GM19025 (cell line): Measurements from ENCODE around the gene CACNA1C.
"Not testable (repeated sequence)": the region's sequence is repeated elsewhere in the genome, so short reads cannot be mapped to it uniquely, and the experiment has no call there.

Source experiments
- ATAC-seq: cut with Tn5 transposase; IDR thresholded peaks from one replicate; pipeline ENCODE4 v1.9.1; 2021; ENCODE audit warnings: mild to moderate bottlenecking, low read depth, moderate library complexity; ENCODE audit not compliant: unreplicated experiment

CACNA1C gene

DNA sequence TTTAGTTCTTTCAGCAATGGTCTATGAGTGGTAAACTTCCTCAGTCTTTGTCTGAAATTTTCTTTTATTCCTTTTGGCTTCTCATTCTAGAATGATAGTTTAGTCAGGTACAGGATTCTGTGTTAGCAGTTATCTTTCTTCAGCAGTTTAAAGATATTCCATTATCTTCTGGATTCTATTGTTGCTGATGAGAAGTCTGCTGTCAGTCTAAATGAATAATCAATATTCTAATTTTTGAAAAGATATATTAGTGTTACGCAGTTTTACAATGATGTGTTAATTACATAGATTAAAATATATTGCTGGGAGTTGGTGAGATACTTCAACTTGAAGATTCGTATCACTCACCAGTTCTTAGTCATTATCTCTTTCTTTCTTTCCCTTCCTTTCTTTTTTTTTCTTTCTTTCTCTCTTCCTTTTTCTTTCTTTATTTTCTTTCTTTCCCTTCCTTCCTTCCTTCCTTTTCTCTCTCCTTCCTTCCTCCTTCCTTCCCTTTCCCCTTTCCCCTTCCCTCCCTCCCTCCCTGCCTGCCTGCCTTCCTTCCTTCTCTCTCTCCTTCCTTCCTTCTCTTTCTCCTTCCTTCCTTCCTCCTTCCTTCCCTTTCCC, 17.8 kb downstream of the CACNA1C start:
- ATAC-seq: no peak

GRCh38 chr12:2074792-2075191, 22.0 kb downstream of the CACNA1C start:
- ATAC-seq: no peak

- ATAC-seq: no peak
Measured at GRCh38 chr12:2075508-2076195, 22.9 kb downstream of the CACNA1C start.

GRCh38 chr12:2076196-2076570, 23.4 kb downstream of the CACNA1C start:
- no peak for ATAC-seq

GRCh38 chr12:2076728-2077127, 23.9 kb downstream of the CACNA1C start:
- ATAC-seq: no peak

- no peak for ATAC-seq
Measured at GRCh38 chr12:2080604-2081003, 27.8 kb downstream of the CACNA1C start.

DNA sequence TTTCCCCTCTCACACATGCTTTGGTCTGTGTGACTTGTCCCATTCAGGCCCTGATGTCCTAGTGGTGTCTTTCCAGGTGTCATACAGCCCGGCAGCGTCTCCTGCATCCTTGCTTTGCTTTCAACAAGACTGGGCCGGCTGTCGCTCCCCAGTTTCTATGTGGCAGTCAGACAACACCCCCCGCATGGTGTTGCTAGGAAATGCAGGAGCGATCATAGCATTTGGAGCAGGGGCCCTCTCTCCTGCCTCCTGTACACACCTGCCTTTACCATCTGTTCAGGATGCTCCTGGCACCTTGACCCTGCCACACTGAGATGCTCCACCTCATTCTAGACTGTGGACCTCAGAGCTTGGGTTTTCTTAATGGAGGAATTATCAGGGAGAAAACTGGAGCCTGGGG, 29.5 kb downstream of the CACNA1C start:
- ATAC-seq: no peak

GRCh38 chr12:2083008-2083407, 30.2 kb downstream of the CACNA1C start:
- no peak for ATAC-seq

- ATAC-seq: no peak
Measured at GRCh38 chr12:2083561-2083960, 30.8 kb downstream of the CACNA1C start.

- no peak for ATAC-seq
Measured at GRCh38 chr12:2084553-2085296, 31.9 kb downstream of the CACNA1C start.

DNA sequence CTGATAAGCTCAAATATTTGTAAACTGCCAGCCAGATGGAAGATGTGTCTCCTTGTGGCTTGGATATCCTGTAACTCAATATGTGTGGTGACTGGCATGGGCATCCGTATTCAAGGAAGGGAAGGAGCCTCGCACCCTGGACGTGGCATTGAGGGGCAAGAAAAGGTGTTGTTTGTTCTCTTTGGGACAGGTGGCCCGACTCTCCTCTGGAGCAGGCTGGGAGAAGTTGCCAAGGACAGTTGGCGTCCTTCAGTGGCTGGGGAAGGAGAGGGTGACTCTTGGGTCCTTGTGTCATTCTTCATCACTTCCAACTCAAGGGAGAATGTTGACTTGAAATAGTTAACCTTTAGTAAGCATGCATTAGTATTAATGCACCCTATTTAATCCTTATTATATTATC, 39.6 kb downstream of the CACNA1C start:
- ATAC-seq: no peak

- no peak for ATAC-seq
Measured at GRCh38 chr12:2092890-2093289, 40.1 kb downstream of the CACNA1C start.

DNA sequence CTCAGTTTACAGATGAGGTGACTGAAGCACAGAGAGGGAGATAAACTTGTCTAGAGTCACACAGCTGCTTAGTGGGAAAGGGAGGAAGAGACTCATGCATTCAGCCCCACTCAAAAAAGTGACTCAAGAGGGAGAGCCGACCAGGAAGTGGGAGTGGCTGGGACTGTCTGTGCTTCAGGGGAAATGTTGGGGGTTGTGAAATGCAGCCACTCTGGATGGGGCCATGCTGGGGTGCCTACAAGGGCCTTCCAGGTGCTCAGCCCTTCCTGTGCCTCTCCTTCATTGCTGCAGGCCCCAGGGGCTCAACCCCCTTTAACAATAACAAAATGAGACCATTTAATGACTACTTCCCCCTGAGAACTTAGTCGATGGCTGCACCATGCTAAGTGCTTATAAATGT, 41.8 kb downstream of the CACNA1C start:
- no peak for ATAC-seq

- ATAC-seq: no peak
Measured at GRCh38 chr12:2095878-2096277, 43.1 kb downstream of the CACNA1C start.

GRCh38 chr12:2097617-2098016, 44.8 kb downstream of the CACNA1C start:
- ATAC-seq: no peak

GRCh38 chr12:2098852-2099251, 46.1 kb downstream of the CACNA1C start:
- no peak for ATAC-seq

DNA sequence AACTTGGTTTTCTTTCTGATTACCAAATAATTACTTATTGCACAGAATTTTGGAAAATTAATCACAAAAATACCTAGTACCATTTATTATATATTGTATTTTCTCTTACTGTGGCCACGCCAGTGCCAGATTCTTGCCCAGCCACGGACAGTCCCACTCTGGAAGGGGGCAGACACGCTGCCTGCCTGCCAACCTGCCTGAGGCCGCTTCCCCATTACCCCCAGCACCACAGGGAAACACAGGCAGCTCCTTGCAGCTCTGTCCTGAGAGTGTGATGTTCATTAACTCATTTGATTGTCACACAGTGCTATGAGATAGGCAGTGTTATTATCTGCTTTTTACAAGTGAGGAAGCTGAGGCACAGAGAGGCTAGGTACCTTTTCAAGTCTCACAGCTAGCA, 46.8 kb downstream of the CACNA1C start:
- ATAC-seq: no peak

- ATAC-seq: no peak
Measured at GRCh38 chr12:2101359-2101758, 48.6 kb downstream of the CACNA1C start.

- no peak for ATAC-seq
Measured at GRCh38 chr12:2101771-2102170, 49.0 kb downstream of the CACNA1C start.

DNA sequence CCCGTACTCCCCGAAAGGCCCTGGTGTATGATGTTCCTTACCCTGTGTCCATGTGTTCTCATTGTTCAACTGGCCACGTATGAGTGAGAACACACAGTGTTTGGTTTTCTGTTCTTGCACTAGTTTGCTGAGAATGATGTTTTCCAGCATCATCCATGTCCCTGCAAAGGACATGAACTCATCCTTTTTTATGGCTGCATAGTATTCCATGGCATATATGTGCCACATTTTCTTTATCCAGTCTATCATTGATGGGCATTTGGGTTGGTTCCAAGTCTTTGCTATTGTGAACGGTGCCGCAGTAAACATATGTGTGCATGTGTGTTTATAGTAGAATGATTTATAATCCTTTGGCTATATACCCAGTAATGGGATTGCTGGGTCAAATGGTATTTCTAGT, 49.9 kb downstream of the CACNA1C start:
- ATAC-seq: not testable (repeated sequence)

DNA sequence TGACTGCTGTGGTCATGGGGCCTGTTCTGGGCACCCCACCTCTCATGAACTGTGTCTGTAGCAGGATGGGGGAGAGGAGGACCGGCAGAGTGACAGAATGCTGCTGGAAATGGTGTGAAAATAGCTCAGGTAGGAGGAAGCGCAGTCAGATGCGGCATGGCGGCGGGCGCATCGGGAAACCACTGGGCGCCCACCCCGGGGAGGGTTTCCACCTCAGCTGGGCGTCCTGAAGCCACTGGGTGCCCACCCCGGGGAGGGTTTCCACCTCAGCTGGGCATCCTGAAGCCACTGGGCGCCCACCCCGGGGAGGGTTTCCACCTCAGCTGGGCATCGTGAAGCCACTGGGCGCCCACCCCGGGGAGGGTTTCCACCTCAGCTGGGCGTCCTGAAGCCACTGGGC, 52.6 kb downstream of the CACNA1C start:
- ATAC-seq: not testable (repeated sequence)

DNA sequence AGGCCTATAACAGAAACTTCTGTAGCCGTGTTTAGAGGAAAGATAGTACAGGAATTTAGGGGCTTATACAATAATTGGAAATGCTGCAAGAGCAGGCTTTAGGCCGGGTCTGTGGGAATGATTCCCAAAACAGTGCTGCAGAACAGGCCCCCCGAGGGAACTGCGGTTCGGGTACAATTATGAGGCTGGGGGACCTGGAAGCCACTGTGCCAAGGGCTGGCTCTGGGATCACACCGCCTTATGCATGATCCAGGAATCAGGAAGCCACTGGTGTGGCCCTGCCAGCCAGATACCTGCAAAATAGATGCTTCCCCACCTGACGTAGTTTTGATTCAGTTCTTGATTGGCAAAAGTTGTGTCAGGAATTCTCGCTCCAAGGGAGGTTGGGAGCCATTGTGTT, 55.4 kb downstream of the CACNA1C start:
- ATAC-seq: no peak
